Karpas-422 (cell line): ENCODE results near the gene RBFA. TPM values are rescaled to one million over a fixed set of nuclear protein-coding genes. Genes with fewer than 3 reads are reported as not detected.

Experiments
- DNase-seq: peaks from one replicate; pipeline ENCODE4 v3.0.0-alpha.2; 2015
- H2AFZ ChIP-seq: fragments of 200-600 bp; sonication (generic); 2 replicates; pipeline ENCODE4 v1.6.1; 2014; ENCODE audit warnings: antibody characterized with exemption, low read length, mixed read lengths
- H3K27ac ChIP-seq: fragments of 200-600 bp; sonication (generic); 2 replicates; pipeline ENCODE4 v1.5.1; 2014; ENCODE audit warnings: mild to moderate bottlenecking, low read length, moderate library complexity
- H3K27me3 ChIP-seq: fragments of 200-600 bp; sonication (generic); 2 replicates; pipeline ENCODE4 v1.6.1; 2014; ENCODE audit warnings: low read length, mixed read lengths
- H3K36me3 ChIP-seq: fragments of 200-600 bp; sonication (generic); 2 replicates; pipeline ENCODE4 v1.6.1; 2014; ENCODE audit warnings: low read length, mixed read lengths; ENCODE audit not compliant: insufficient read depth
- H3K4me1 ChIP-seq: fragments of 200-600 bp; sonication (generic); 2 replicates; pipeline ENCODE4 v1.6.1; 2014; ENCODE audit warnings: mild to moderate bottlenecking, low read length, mixed read lengths
- H3K4me2 ChIP-seq: fragments of 200-600 bp; sonication (generic); 2 replicates; pipeline ENCODE4 v1.6.1; 2014; ENCODE audit warnings: low read length, low read depth, mild to moderate bottlenecking; ENCODE audit not compliant: poor library complexity, severe bottlenecking
- H3K4me3 ChIP-seq: fragments of 200-600 bp; sonication (generic); 2 replicates; pipeline ENCODE4 v1.5.1; 2014; ENCODE audit warnings: mild to moderate bottlenecking, antibody characterized with exemption, low read length, mixed read lengths
- H3K79me2 ChIP-seq: fragments of 200-600 bp; sonication (generic); 2 replicates; pipeline ENCODE4 v1.6.1; 2014; ENCODE audit warnings: mild to moderate bottlenecking, low read length, mixed read lengths
- H3K9ac ChIP-seq: fragments of 200-600 bp; sonication (generic); 2 replicates; pipeline ENCODE4 v1.6.0; 2014; ENCODE audit warnings: low read length
- H3K9me2 ChIP-seq: fragments of 200-600 bp; sonication (generic), shearing (Covaris generic); replicated peaks from 2 replicates; pipeline ENCODE4 v1.6.0; 2014; ENCODE audit warnings: mild to moderate bottlenecking, low read length, moderate library complexity; ENCODE audit not compliant: insufficient read depth
- H3K9me3 ChIP-seq: fragments of 300-700, 200-600 bp; sonication (generic); 2 replicates; pipeline ENCODE4 v1.6.1; 2014; ENCODE audit warnings: low read length, mixed read lengths
- H4K20me1 ChIP-seq: fragments of 200-600 bp; sonication (generic); 2 replicates; pipeline ENCODE4 v1.6.1; 2014; ENCODE audit warnings: mild to moderate bottlenecking, antibody characterized with exemption, low read length, low read depth; ENCODE audit not compliant: insufficient read depth
- total RNA-seq: library from RNA; depleted of rRNA; stranded (reverse); fragments of >200 nt; shearing (Covaris generic); gene quantifications from 2 replicates; pipeline ENCODE4 v1.2.3, GENCODE V29; 2014; ENCODE audit warnings: low replicate concordance

The RBFA gene
- total RNA-seq, 1 experiment from 2014 or later, result 68.8 TPM

DNA sequence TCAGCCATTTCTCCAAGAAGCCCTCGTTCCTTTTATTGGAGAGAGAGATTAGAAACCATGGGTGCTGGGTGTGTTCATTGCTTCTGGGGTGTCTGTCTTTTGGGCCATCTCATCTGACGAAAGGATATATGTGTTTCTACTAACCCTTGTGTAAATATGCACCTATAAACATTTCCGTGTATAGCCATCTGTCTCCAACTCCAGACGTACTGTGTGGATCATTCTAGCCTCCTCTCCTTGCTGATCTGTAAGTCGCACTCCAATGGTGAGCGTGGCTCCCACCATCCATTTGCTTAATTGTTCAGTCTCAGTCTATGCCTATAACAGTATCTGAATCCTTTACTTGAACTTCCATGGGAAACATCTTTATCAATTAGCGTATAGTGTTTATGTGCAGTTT is 1.8 kb downstream of the RBFA start:
- Histone ChIP-seq H3K9ac (peak overlapping the region; percentile 84; the same call in 1 of the 2 replicates), H3K4me3 (peak overlapping the region; percentile 91), H3K9me3 (no peaks in the 10 kb centered on the region), H3K27ac (no peak overlapping the region), H3K79me2 (peaks cover 53% of the 10 kb centered on the region), H3K36me3 (peaks cover 38% of the 10 kb centered on the region), H2AFZ (no peak overlapping the region), H4K20me1 (no peaks in the 10 kb centered on the region; the same call in 1 of the 2 replicates), H3K4me2 (peak overlapping the region; percentile 88), H3K9me2 (no peaks in the 10 kb centered on the region), H3K27me3 (no peaks in the 10 kb centered on the region), H3K4me1 (peaks cover 23% of the 10 kb centered on the region)
- no peak for DNase-seq

- Histone ChIP-seq H4K20me1 (no peaks in the 10 kb centered on the region; the same call in 1 of the 2 replicates), H3K4me3 (no peak overlapping the region), H3K4me1 (peaks cover 23% of the 10 kb centered on the region), H3K27ac (no peak overlapping the region), H3K9me3 (no peaks in the 10 kb centered on the region), H3K27me3 (no peaks in the 10 kb centered on the region), H3K4me2 (no peak overlapping the region), H3K9me2 (no peaks in the 10 kb centered on the region), H3K79me2 (peaks cover 57% of the 10 kb centered on the region), H3K36me3 (peaks cover 43% of the 10 kb centered on the region), H3K9ac (no peak overlapping the region), H2AFZ (no peak overlapping the region)
- DNase-seq, result no peak
These were observed 3.1 kb downstream of the RBFA start for GRCh38 chr18:80037300-80037699.

GRCh38 chr18:80037869-80038630 is 3.8 kb downstream of the RBFA start:
- peaks cover 18% of the 10 kb centered on the region for H3K4me1 ChIP-seq
- no peak for DNase-seq
- no peaks in the 10 kb centered on the region for H3K9me3 ChIP-seq
- no peak overlapping the region for H3K27ac ChIP-seq
- no peaks in the 10 kb centered on the region for H3K27me3 ChIP-seq
- no peak overlapping the region for H2AFZ ChIP-seq
- H3K79me2 ChIP-seq, result peaks cover 57% of the 10 kb centered on the region
- H3K9me2 ChIP-seq, result no peaks in the 10 kb centered on the region
- no peak overlapping the region for H3K4me3 ChIP-seq
- H4K20me1 ChIP-seq, result no peaks in the 10 kb centered on the region; the same call in 1 of the 2 replicates
- H3K4me2 ChIP-seq, result no peak overlapping the region
- H3K9ac ChIP-seq, result no peak overlapping the region
- H3K36me3 ChIP-seq, result peaks cover 51% of the 10 kb centered on the region

DNA sequence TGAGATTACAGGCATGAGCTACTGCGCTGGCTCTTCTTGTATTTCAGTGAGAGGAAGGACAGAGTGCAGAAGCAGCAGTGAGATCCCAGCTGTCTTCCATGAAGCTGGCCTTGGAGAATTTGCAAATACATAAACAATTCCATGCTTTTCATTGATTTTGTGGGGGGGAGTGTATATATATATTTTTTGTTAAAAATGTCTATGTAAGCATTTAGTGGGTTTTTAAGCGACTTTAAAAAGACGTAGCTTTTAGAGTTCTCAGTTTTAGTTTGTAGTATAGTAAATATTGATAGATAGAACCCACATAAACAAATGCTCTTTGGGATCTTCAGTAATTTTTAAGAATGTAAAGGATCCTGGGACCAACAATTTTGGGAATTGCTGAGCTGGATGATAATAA is 6.3 kb downstream of the RBFA start:
- Histone ChIP-seq H2AFZ (no peak overlapping the region), H3K4me3 (no peak overlapping the region), H3K4me2 (no peak overlapping the region), H3K36me3 (peaks cover 75% of the 10 kb centered on the region), H3K79me2 (peaks cover 47% of the 10 kb centered on the region), H3K9ac (no peak overlapping the region), H3K27me3 (no peaks in the 10 kb centered on the region), H3K9me3 (no peaks in the 10 kb centered on the region), H3K4me1 (peaks cover 8% of the 10 kb centered on the region), H3K27ac (no peak overlapping the region), H3K9me2 (no peaks in the 10 kb centered on the region), H4K20me1 (no peaks in the 10 kb centered on the region; the same call in 1 of the 2 replicates)
- no peak for DNase-seq

GRCh38 chr18:80041424-80041823 is 7.2 kb downstream of the RBFA start:
- Histone ChIP-seq H3K4me3 (no peak overlapping the region), H3K36me3 (peaks cover 78% of the 10 kb centered on the region), H3K27me3 (no peaks in the 10 kb centered on the region), H3K4me2 (no peak overlapping the region), H4K20me1 (no peaks in the 10 kb centered on the region), H3K4me1 (no peaks in the 10 kb centered on the region), H3K9me2 (no peaks in the 10 kb centered on the region), H3K9ac (no peak overlapping the region), H3K27ac (no peak overlapping the region), H3K9me3 (no peaks in the 10 kb centered on the region), H3K79me2 (peaks cover 38% of the 10 kb centered on the region), H2AFZ (no peak overlapping the region)
- no peak for DNase-seq

DNA sequence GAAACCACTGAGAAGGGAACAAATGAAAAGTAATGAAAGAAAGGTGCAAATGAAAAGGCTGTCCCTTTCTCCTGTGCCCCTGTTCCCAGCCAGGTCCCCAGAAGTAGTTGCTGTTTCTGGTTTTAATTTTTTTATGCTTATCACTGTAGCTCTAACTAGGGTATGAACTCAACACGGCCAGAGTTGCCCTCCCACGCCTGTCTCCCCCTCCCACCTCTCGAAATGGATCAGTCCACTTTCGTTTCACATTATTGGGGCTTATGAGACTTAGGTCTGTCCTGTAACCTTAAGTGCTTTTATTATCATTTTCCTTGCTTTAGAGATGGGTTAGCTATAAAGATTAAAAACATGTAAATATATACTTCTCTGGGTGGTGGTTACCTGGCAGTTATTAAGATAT is 8.6 kb downstream of the RBFA start:
- Histone ChIP-seq H3K36me3 (peaks cover 81% of the 10 kb centered on the region), H3K27me3 (no peaks in the 10 kb centered on the region), H3K4me2 (no peak overlapping the region), H2AFZ (no peak overlapping the region), H3K9ac (no peak overlapping the region), H4K20me1 (no peaks in the 10 kb centered on the region), H3K27ac (no peak overlapping the region), H3K9me3 (no peaks in the 10 kb centered on the region; the same call in 1 of the 2 replicates), H3K4me3 (no peak overlapping the region), H3K4me1 (no peaks in the 10 kb centered on the region), H3K79me2 (peaks cover 26% of the 10 kb centered on the region), H3K9me2 (no peaks in the 10 kb centered on the region)
- no peak for DNase-seq

DNA sequence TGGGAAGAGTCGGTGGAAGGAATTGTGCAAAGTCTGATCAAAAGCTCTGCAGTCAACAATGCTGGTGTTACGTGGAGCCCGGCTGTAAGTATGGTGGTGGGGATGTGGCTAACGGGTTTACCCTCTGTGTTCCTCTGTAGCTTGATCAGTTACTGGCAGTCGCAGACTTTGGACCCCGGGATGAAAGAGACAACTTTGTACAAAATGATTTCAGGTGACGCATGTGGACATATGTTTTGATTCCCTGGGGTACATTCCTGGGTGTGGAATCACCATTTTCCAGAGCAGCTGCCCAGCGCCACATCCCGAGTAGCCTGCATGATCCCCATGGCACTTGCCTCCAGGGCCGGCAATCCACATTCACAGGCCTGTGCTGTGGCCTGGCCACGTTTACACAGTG is 9.8 kb downstream of the RBFA start:
- no peak for DNase-seq

GRCh38 chr18:80046011-80046410 is 11.8 kb downstream of the RBFA start:
- Histone ChIP-seq H3K36me3 (peaks cover 88% of the 10 kb centered on the region), H3K79me2 (peaks cover 6% of the 10 kb centered on the region), H4K20me1 (no peaks in the 10 kb centered on the region), H3K4me3 (no peak overlapping the region), H3K4me2 (no peak overlapping the region), H3K9ac (no peak overlapping the region), H2AFZ (no peak overlapping the region), H3K27ac (no peak overlapping the region), H3K9me3 (peaks cover 8% of the 10 kb centered on the region; the same call in 1 of the 2 replicates), H3K4me1 (no peaks in the 10 kb centered on the region), H3K9me2 (no peaks in the 10 kb centered on the region), H3K27me3 (no peaks in the 10 kb centered on the region)
- no peak for DNase-seq

More for the DNA sequence above, 9.8 kb downstream of the RBFA start:
- H3K27me3 ChIP-seq, result no peaks in the 10 kb centered on the region
- H3K4me3 ChIP-seq, result no peak overlapping the region
- H3K36me3 ChIP-seq, result peaks cover 85% of the 10 kb centered on the region
- H3K9me3 ChIP-seq, result no peaks in the 10 kb centered on the region; the same call in 1 of the 2 replicates
- no peaks in the 10 kb centered on the region for H3K9me2 ChIP-seq
- H2AFZ ChIP-seq, result no peak overlapping the region
- H3K27ac ChIP-seq, result no peak overlapping the region
- no peak overlapping the region for H3K9ac ChIP-seq
- no peaks in the 10 kb centered on the region for H4K20me1 ChIP-seq
- no peak overlapping the region for H3K4me2 ChIP-seq
- no peaks in the 10 kb centered on the region for H3K4me1 ChIP-seq
- H3K79me2 ChIP-seq, result peaks cover 15% of the 10 kb centered on the region
